ENCODE data around the gene INSL3.
"Not testable (repeated sequence)": the region's sequence is repeated elsewhere in the genome, so short reads cannot be mapped to it uniquely, and the experiment has no call there.

Gene INSL3

GRCh38 chr19:17780781-17781180, 40.5 kb downstream of the INSL3 start:
- no peak for DNase-seq

- peak; percentile 66 for DNase-seq
These were observed 42.1 kb downstream of the INSL3 start for GRCh38 chr19:17778968-17779929.

GRCh38 chr19:17778251-17778967, 42.9 kb downstream of the INSL3 start:
- peak; percentile 87 for DNase-seq

GRCh38 chr19:17777840-17778239, 43.5 kb downstream of the INSL3 start:
- not testable (repeated sequence) for DNase-seq

GRCh38 chr19:17775991-17776803, 45.1 kb downstream of the INSL3 start:
- no peak for DNase-seq

- DNase-seq = no peak
These were observed 45.9 kb downstream of the INSL3 start for GRCh38 chr19:17775245-17775927.

- no peak for DNase-seq
These were observed 49.1 kb downstream of the INSL3 start for GRCh38 chr19:17772172-17772571.

- DNase-seq = no peak
These were observed 50.7 kb downstream of the INSL3 start for GRCh38 chr19:17770613-17771012.

- no peak for DNase-seq
These were observed 53.8 kb downstream of the INSL3 start for GRCh38 chr19:17767559-17767958.

GRCh38 chr19:17766543-17767131, 54.7 kb downstream of the INSL3 start:
- peak; percentile 86 for DNase-seq

Measured in NCI-H146 (cell line).